ENCODE results near the gene PTGIS. TPM values are rescaled to one million over a fixed set of nuclear protein-coding genes. Genes with fewer than 3 reads are reported as not detected.

The PTGIS gene
- polyA plus RNA-seq, 3 donors, result not detected

DNA sequence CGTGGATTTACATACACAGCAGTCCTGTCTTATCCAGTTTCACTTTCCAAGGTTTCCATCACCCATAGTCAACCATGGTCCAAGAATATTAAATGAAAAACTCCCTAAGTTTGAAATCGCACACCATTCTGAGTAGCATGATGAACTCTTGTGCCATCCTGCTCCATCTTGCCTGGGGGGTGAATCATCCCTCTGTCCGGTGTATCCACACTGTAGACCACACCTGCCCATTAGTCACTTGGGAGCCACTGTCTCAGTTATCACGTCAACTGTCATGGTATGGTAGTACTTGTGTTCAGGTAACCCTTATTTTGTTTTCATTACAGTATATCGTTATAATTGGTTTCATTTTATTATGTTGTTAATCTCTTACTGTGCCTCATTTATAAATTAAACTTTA, 38.5 kb downstream of the PTGIS start:
- no peaks in the 10 kb centered on the region for H3K36me3 Mint-ChIP-seq
- TF ChIP-seq, protein P1, sequence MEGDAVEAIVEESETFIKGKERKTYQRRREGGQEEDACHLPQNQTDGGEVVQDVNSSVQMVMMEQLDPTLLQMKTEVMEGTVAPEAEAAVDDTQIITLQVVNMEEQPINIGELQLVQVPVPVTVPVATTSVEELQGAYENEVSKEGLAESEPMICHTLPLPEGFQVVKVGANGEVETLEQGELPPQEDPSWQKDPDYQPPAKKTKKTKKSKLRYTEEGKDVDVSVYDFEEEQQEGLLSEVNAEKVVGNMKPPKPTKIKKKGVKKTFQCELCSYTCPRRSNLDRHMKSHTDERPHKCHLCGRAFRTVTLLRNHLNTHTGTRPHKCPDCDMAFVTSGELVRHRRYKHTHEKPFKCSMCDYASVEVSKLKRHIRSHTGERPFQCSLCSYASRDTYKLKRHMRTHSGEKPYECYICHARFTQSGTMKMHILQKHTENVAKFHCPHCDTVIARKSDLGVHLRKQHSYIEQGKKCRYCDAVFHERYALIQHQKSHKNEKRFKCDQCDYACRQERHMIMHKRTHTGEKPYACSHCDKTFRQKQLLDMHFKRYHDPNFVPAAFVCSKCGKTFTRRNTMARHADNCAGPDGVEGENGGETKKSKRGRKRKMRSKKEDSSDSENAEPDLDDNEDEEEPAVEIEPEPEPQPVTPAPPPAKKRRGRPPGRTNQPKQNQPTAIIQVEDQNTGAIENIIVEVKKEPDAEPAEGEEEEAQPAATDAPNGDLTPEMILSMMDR (IDR thresholded peaks at IDR 0.05), result no peak

GRCh38 chr20:49526568-49526967, 41.4 kb downstream of the PTGIS start:
- Histone ChIP-seq H3K4me3 (replicated peaks in 1 of 3; ENCODE audit: low read depth in 2 of 3, low read length in 3 of 3) (no peak overlapping the region), H3K36me3 (replicated peaks in 1 of 2; ENCODE audit: control insufficient read depth in 1 of 2, insufficient read depth in 2 of 2, low read length in 2 of 2) (no peaks in the 10 kb centered on the region), H2AFZ (ENCODE audit: insufficient read depth, low read depth, low read length, poor library complexity, severe bottlenecking) (no peak overlapping the region), H3K4me1 (ENCODE audit: control insufficient read depth in 1 of 2, insufficient read depth in 2 of 2, low read length in 2 of 2) (no peaks in the 10 kb centered on the region), H3K27me3 (ENCODE audit: control insufficient read depth in 2 of 2, insufficient read depth in 2 of 2, low read length in 2 of 2) (no peaks in the 10 kb centered on the region), H4K20me1 (ENCODE audit: insufficient read depth, low read length) (no peaks in the 10 kb centered on the region), H3K4me2 (replicated peaks; ENCODE audit: extremely low read depth, low read length, poor library complexity, severe bottlenecking) (no peak overlapping the region), H3K79me2 (ENCODE audit: insufficient read depth, low read length) (no peaks in the 10 kb centered on the region), H3K27ac (ENCODE audit: low read depth in 1 of 2, low read length in 2 of 2) (no peak overlapping the region), H3K9ac (ENCODE audit: insufficient read depth, low read length, poor library complexity, severe bottlenecking) (no peak overlapping the region), H3K9me3 (replicated peaks in 1 of 2; ENCODE audit: control insufficient read depth in 1 of 2, insufficient read depth in 1 of 2, low read length in 2 of 2) (peaks cover 0 to 9% of the 10 kb centered on the region in 2 donors)
- intact Hi-C loops (cut with micrococcal nuclease), result no loop called here
- H3K27ac Mint-ChIP-seq, result no peak overlapping the region
- WGBS (ENCODE audit: insufficient coverage), result no CpG with 5 or more reads among the region's 2 CpGs
- TF ChIP-seq, protein P1 (IDR thresholded peaks at IDR 0.05), result no peak
- no peaks in the 10 kb centered on the region for H3K4me1 Mint-ChIP-seq
- peaks cover 8 to 15% (median 12%) of the 10 kb centered on the region in 3 donors for H3K27me3 Mint-ChIP-seq (ENCODE audit: low read depth in 3 of 3)
- peaks cover 4 to 14% (median 11%) of the 10 kb centered on the region in 7 donors for H3K9me3 Mint-ChIP-seq
- no peaks in the 10 kb centered on the region for H3K36me3 Mint-ChIP-seq
- H3K4me3 Mint-ChIP-seq, result no peak overlapping the region
- no peak for DNase-seq

More for the DNA sequence above, 38.5 kb downstream of the PTGIS start:
- H3K4me3 ChIP-seq (replicated peaks in 1 of 3; ENCODE audit: low read depth in 2 of 3, low read length in 3 of 3), result no peak overlapping the region
- 78% methylated on average over 1 of the region's 5 CpGs for WGBS (ENCODE audit: insufficient coverage)
- Mint-ChIP-seq H3K4me1 (peaks cover 2% of the 10 kb centered on the region), H3K27ac (no peak overlapping the region), H3K27me3 (ENCODE audit: low read depth in 3 of 3) (peaks cover 4 to 10% (median 6%) of the 10 kb centered on the region in 3 donors), H3K4me3 (no peak overlapping the region), H3K9me3 (peaks cover 4 to 8% (median 6%) of the 10 kb centered on the region in 7 donors)
- no peak for DNase-seq
- H3K9ac ChIP-seq (ENCODE audit: insufficient read depth, low read length, poor library complexity, severe bottlenecking), result no peak overlapping the region
- no peak overlapping the region for H3K27ac ChIP-seq (ENCODE audit: low read depth in 1 of 2, low read length in 2 of 2)
- no peak overlapping the region for H2AFZ ChIP-seq (ENCODE audit: insufficient read depth, low read depth, low read length, poor library complexity, severe bottlenecking)
- intact Hi-C loops (cut with micrococcal nuclease), result no loop called here
- peaks cover 0 to 3% of the 10 kb centered on the region in 2 donors for H3K9me3 ChIP-seq (replicated peaks in 1 of 2; ENCODE audit: control insufficient read depth in 1 of 2, insufficient read depth in 1 of 2, low read length in 2 of 2)
- no peaks in the 10 kb centered on the region for H3K36me3 ChIP-seq (replicated peaks in 1 of 2; ENCODE audit: control insufficient read depth in 1 of 2, insufficient read depth in 2 of 2, low read length in 2 of 2)
- no peaks in the 10 kb centered on the region for H3K79me2 ChIP-seq (ENCODE audit: insufficient read depth, low read length)
- H3K4me2 ChIP-seq (replicated peaks; ENCODE audit: extremely low read depth, low read length, poor library complexity, severe bottlenecking), result no peak overlapping the region
- no peaks in the 10 kb centered on the region for H4K20me1 ChIP-seq (ENCODE audit: insufficient read depth, low read length)
- H3K4me1 ChIP-seq (ENCODE audit: control insufficient read depth in 1 of 2, insufficient read depth in 2 of 2, low read length in 2 of 2), result peaks cover under 1 to 3% of the 10 kb centered on the region in 2 donors
- H3K27me3 ChIP-seq (ENCODE audit: control insufficient read depth in 2 of 2, insufficient read depth in 2 of 2, low read length in 2 of 2), result no peaks in the 10 kb centered on the region
